HepG2 (cell line): ENCODE measurements around the gene RAPGEF2. TPM values are rescaled to one million over a fixed set of nuclear protein-coding genes. Genes with fewer than 3 reads are reported as not detected.

Experiments
- ATAC-seq: fragments of 200-7000 bp; cut with Tn5 transposase; 3 replicates; pipeline ENCODE4 v1.9.1; 2020; ENCODE audit warnings: mild to moderate bottlenecking, moderate library complexity
- BruUV-seq: library from RNA; stranded (reverse); fragments of 400-500 nt; replicated peaks from 2 replicates; lab custom pipeline; 2021; lab: Mats Ljungman, UMichigan
- CTCF ChIA-PET: fragments of 300-600 bp; formaldehyde crosslinking; extraction: SDS; loops from one replicate; lab custom pipeline; 2021; ENCODE audit warnings: low total read pairs, inconsistent platforms, low intra/inter-chr PET ratio; lab: Yijun Ruan, JAX
- POLR2A ChIA-PET: fragments of 350-600 bp; sonication (Branson Sonifier 250); formaldehyde crosslinking; loops from one replicate; lab custom pipeline; 2020; ENCODE audit warnings: antibody characterized with exemption, inconsistent platforms; lab: Yijun Ruan, JAX
- DNase-seq: peaks from one replicate; pipeline ENCODE4 v3.0.0-alpha.2; 2015; ENCODE audit warnings: low spot score
- FAIRE-seq: peaks from 3 replicates; lab custom pipeline; 2011; peaks lifted over from hg19 to GRCh38; lab: Jason Lieb, UNC
- H2AFZ ChIP-seq: one replicate; pipeline ENCODE4 v1.6.1; 2011; ENCODE audit warnings: low read length, inconsistent platforms
- H3K27ac ChIP-seq: fragments of 300-600 bp; 3 replicates; pipeline ENCODE4 v1.8.0; 2011; ENCODE audit warnings: mixed run types, mild to moderate bottlenecking, mixed read lengths, low read length, inconsistent platforms; ENCODE audit not compliant: insufficient read depth; ENCODE audit errors: extremely low read length
- H3K27me3 ChIP-seq, 2 experiments: fragments of 200-600 bp in 1 of 2; 2 replicates in 1 of 2; 3 replicates in 1 of 2; pipeline versions ENCODE4 v1.6.0 to v1.8.0; 2011; ENCODE audit warnings: low read length in 2 of 2, mild to moderate bottlenecking in 2 of 2, moderate library complexity in 2 of 2, inconsistent platforms in 1 of 2; ENCODE audit not compliant: insufficient read depth in 2 of 2, control insufficient read depth in 1 of 2
- H3K36me3 ChIP-seq, 2 experiments: fragments of 200-600 bp in 1 of 2; replicated peaks in 1 of 2; 2 replicates in 1 of 2; 3 replicates in 1 of 2; pipeline versions ENCODE4 v1.5.1 to v1.8.0; 2011; ENCODE audit warnings: low read length in 2 of 2, inconsistent platforms in 1 of 2; ENCODE audit not compliant: insufficient read depth in 2 of 2, control insufficient read depth in 1 of 2
- H3K4me1 ChIP-seq: 2 replicates; pipeline ENCODE4 v1.5.1; 2012; ENCODE audit warnings: low read length, inconsistent platforms; ENCODE audit not compliant: insufficient read depth
- H3K4me2 ChIP-seq: 2 replicates; pipeline ENCODE4 v1.6.0; 2011; ENCODE audit warnings: low read depth, low read length, inconsistent platforms
- H3K4me3 ChIP-seq, 3 experiments: fragments of 200-600 bp in 1 of 3; sonication (generic), shearing (Covaris generic) in 1 of 3; replicated peaks in 1 of 3; 2 replicates each; pipeline ENCODE4 v1.5.1; 2011 to 2016; ENCODE audit warnings: low read length in 3 of 3, inconsistent platforms in 2 of 3, low read depth in 2 of 3, mild to moderate bottlenecking in 2 of 3, control low read depth in 1 of 3, mixed read lengths in 1 of 3; ENCODE audit not compliant: insufficient read depth in 1 of 3
- H3K79me2 ChIP-seq: one replicate; pipeline ENCODE4 v1.6.1; 2011; ENCODE audit warnings: low read length, inconsistent platforms; ENCODE audit not compliant: insufficient read depth
- H3K9ac ChIP-seq: 2 replicates; pipeline ENCODE4 v1.6.0; 2011; ENCODE audit warnings: mild to moderate bottlenecking, low read depth, low read length, inconsistent platforms; ENCODE audit not compliant: insufficient read depth
- H3K9me3 ChIP-seq: 2 replicates; pipeline ENCODE4 v1.5.1; 2012; ENCODE audit warnings: mild to moderate bottlenecking, low read length
- H4K20me1 ChIP-seq: 2 replicates; pipeline ENCODE4 v1.6.0; 2011; ENCODE audit warnings: inconsistent platforms, mild to moderate bottlenecking, low read length, moderate library complexity; ENCODE audit not compliant: insufficient read depth
- ARID2 ChIP-seq: sonication (generic); formaldehyde crosslinking; IDR thresholded peaks from 2 replicates; pipeline ENCODE4 v1.8.1; 2022; ENCODE audit warnings: mild to moderate bottlenecking, missing genetic modification reagents, borderline replicate concordance
- CREB1 ChIP-seq, 2 experiments: fragments of 450-650 bp in 1 of 2; IDR thresholded peaks; 2 replicates each; pipeline ENCODE4 v1.6.1; 2016 to 2017; ENCODE audit warnings: control low read depth in 1 of 2, mild to moderate bottlenecking in 1 of 2, missing compliant biosample characterization in 1 of 2, missing genetic modification characterization in 1 of 2
- FOXP4 ChIP-seq: sonication (generic); formaldehyde crosslinking; IDR thresholded peaks from 2 replicates; pipeline ENCODE4 v1.4.0; 2020; ENCODE audit warnings: missing genetic modification reagents
- HCFC1 ChIP-seq: fragments of 150-350 bp; IDR thresholded peaks from 2 replicates; pipeline ENCODE4 v1.6.1; 2014; ENCODE audit warnings: low read depth, low read length
- KLF12 ChIP-seq: sonication (generic); formaldehyde crosslinking; IDR thresholded peaks from 2 replicates; pipeline ENCODE4 v1.4.0; 2020; ENCODE audit warnings: missing genetic modification reagents, borderline replicate concordance
- STAG1 ChIP-seq: sonication (generic); formaldehyde crosslinking; IDR thresholded peaks from 2 replicates; pipeline ENCODE4 v1.4.0; 2020; ENCODE audit warnings: missing genetic modification reagents
- U2AF1 ChIP-seq: fragments of 200-400 bp; formaldehyde crosslinking; optimal IDR thresholded peaks from 2 replicates; pipeline ENCODE3; 2017; ENCODE audit warnings: mild to moderate bottlenecking, low read depth, low read length
- ZBTB7A ChIP-seq: sonication (generic); formaldehyde crosslinking; IDR thresholded peaks from 2 replicates; pipeline ENCODE4 v1.8.0; 2022; ENCODE audit warnings: mild to moderate bottlenecking, missing genetic modification reagents
- ZNF232 ChIP-seq: sonication (generic); formaldehyde crosslinking; IDR thresholded peaks from 2 replicates; pipeline ENCODE4 v1.4.0; 2020; ENCODE audit warnings: missing genetic modification reagents, borderline replicate concordance
- ZNF326 ChIP-seq: sonication (generic); formaldehyde crosslinking; IDR thresholded peaks from 2 replicates; pipeline ENCODE4 v1.4.0; 2020; ENCODE audit warnings: missing genetic modification reagents, borderline replicate concordance
- ZNF430 ChIP-seq: sonication (generic); formaldehyde crosslinking; IDR thresholded peaks from 2 replicates; pipeline ENCODE4 v1.9.0; 2021; ENCODE audit warnings: mild to moderate bottlenecking, missing genetic modification reagents
- ZNF7 ChIP-seq: IDR thresholded peaks from 2 replicates; pipeline ENCODE4 v1.6.1; 2016; ENCODE audit warnings: missing biosample characterization, missing genetic modification reagents
- WGBS: methylation state at CpG from one replicate; pipeline ENCODE4 v1.1.6; 2017; ENCODE audit warnings: low lambda C conversion rate; 5-methylcytosine and 5-hydroxymethylcytosine counted together
- in situ Hi-C: cut with HindIII; loops from 2 replicates; pipeline ENCODE4 v1.10.0; 2017; ENCODE audit warnings: low pct_unique_long_range_greater_than_20kb; ENCODE audit not compliant: extremely low pct_ligation_motif_present
- intact Hi-C: fragments of 100-400 bp; cut with micrococcal nuclease; formaldehyde crosslinking; loops from one replicate; pipeline ENCODE4 v1.10.0; 2022; ENCODE audit not compliant: unreplicated experiment
- polyA plus RNA-seq, 8 experiments: library from polyadenylated mRNA; depleted of rRNA in 3 of 8; stranded (reverse) in 7 of 8; unstranded in 1 of 8; fragments of >200 nt; fragmentation: Illumina TruSeq in 4 of 8; extraction: Trizol in 4 of 8; gene quantifications; 2 replicates each; pipeline versions ENCODE4 v1.2.1 to v1.2.3, GENCODE V29; 2011 to 2016; ENCODE audit warnings: low read depth in 4 of 8, missing spikeins in 1 of 8, mixed read lengths in 1 of 8; ENCODE audit not compliant: insufficient read depth in 1 of 8
- total RNA-seq, 5 experiments: library from RNA; depleted of rRNA; stranded (reverse); fragments of >200 nt; fragmentation: Illumina TruSeq; extraction: Trizol; gene quantifications; 2 replicates each; pipeline ENCODE4 v1.2.3, GENCODE V29; 2016; ENCODE audit warnings: low read depth in 1 of 5
- TF ChIP-seq, protein P1 (sequence below): sonication (generic); formaldehyde crosslinking; conservative IDR thresholded peaks from 2 replicates; pipeline ENCODE4 v1.4.0; 2020; ENCODE audit warnings: missing genetic modification reagents
- TF ChIP-seq, protein P2 (sequence below): sonication (generic); formaldehyde crosslinking; IDR thresholded peaks from 2 replicates; pipeline ENCODE4 v1.8.0; 2022; ENCODE audit warnings: mild to moderate bottlenecking, missing genetic modification reagents, borderline replicate concordance

RAPGEF2 gene
- total and polyA plus RNA-seq, 2 of the 13 experiments (the other 11 are each of a cell fraction or from before 2014, with no cell fraction given) = 19.2 to 23.0 TPM

DNA sequence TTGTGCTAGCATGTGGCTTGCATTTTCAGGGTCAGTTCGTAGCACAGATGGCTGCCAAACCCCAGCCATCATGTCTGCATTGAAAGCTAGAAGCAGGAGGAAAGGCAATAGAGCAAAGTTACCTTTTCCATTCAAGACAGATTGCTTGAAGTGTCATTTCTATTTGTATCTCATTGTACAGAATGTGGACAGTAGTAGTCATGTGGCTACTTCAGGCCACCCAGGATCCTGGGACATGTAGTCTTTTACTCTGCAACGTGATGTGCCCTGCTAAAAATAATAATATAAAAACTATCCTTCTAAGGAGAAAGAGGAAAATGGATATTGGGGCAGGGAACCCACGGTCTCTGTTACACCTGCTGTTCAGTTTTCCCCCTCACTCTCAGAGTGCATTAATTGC lies 118.4 kb downstream of the RAPGEF2 start:
- H3K4me1 ChIP-seq = peaks cover 20% of the 10 kb centered on the region
- DNase-seq (no peak), ATAC-seq (no peak), FAIRE-seq (no peak)
- in situ Hi-C loops = no loop called here
- intact Hi-C loops = no loop called here
- ChIA-PET POLR2A (no interaction called here), CTCF (no interaction called here)
- WGBS = 87% methylated on average over 3 of the region's 3 CpGs
- H3K27ac ChIP-seq = no peak overlapping the region
- no peak overlapping the region for H3K4me2 ChIP-seq
- no peaks in the 10 kb centered on the region for H3K79me2 ChIP-seq
- no peak overlapping the region for H3K9ac ChIP-seq
- no peaks in the 10 kb centered on the region for H4K20me1 ChIP-seq
- H3K9me3 ChIP-seq = no peaks in the 10 kb centered on the region
- no peak overlapping the region for H2AFZ ChIP-seq
- no peaks in the 10 kb centered on the region for H3K27me3 ChIP-seq
- H3K36me3 ChIP-seq = no peaks in the 10 kb centered on the region
- H3K4me3 ChIP-seq = no peak overlapping the region
- no TSS peak for BruUV-seq
- TF ChIP-seq ZNF7 (CRISPR knock-in tag) (no peak), U2AF1 (no peak), ZNF430 (no peak), CREB1 (IDR thresholded peaks at IDR 0.05) (no peak), CREB1 (CRISPR knock-in tag; IDR thresholded peaks at IDR 0.05) (no peak), KLF12 (CRISPR knock-in tag) (no peak), STAG1 (no peak), ZNF232 (CRISPR knock-in tag) (no peak), ARID2 (CRISPR knock-in tag) (no peak), FOXP4 (CRISPR knock-in tag) (no peak), ZNF326 (CRISPR knock-in tag) (no peak), HCFC1 (no peak), ZBTB7A (CRISPR knock-in tag) (no peak)
- TF ChIP-seq, protein P1, sequence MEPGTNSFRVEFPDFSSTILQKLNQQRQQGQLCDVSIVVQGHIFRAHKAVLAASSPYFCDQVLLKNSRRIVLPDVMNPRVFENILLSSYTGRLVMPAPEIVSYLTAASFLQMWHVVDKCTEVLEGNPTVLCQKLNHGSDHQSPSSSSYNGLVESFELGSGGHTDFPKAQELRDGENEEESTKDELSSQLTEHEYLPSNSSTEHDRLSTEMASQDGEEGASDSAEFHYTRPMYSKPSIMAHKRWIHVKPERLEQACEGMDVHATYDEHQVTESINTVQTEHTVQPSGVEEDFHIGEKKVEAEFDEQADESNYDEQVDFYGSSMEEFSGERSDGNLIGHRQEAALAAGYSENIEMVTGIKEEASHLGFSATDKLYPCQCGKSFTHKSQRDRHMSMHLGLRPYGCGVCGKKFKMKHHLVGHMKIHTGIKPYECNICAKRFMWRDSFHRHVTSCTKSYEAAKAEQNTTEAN (CRISPR knock-in tag) = no peak
- TF ChIP-seq, protein P2, sequence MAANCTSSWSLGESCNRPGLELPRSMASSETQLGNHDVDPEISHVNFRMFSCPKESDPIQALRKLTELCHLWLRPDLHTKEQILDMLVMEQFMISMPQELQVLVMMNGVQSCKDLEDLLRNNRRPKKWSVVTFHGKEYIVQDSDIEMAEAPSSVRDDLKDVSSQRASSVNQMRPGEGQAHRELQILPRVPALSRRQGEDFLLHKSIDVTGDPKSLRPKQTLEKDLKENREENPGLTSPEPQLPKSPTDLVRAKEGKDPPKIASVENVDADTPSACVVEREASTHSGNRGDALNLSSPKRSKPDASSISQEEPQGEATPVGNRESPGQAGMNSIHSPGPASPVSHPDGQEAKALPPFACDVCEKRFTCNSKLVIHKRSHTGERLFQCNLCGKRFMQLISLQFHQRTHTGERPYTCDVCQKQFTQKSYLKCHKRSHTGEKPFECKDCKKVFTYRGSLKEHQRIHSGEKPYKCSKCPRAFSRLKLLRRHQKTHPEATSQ (CRISPR knock-in tag) = no peak
